H1 (cell line): Measurements from ENCODE around the gene MSANTD7. TPM values are rescaled to one million over a fixed set of nuclear protein-coding genes. Genes with fewer than 3 reads are reported as not detected.
"Not testable (repeated sequence)": the region's sequence is repeated elsewhere in the genome, so short reads cannot be mapped to it uniquely, and the experiment has no call there.

Experiments used
- CTCF ChIA-PET: fragments of 300-600 bp; sonication (Branson Sonifier 250); formaldehyde crosslinking; loops from one replicate; lab custom pipeline; 2021; ENCODE audit not compliant: partially characterized antibody; lab: Charles Lee
- POLR2A ChIA-PET: fragments of 300-600 bp; sonication (Branson Sonifier 250); formaldehyde crosslinking; loops from one replicate; lab custom pipeline; 2021; ENCODE audit warnings: inconsistent platforms; ENCODE audit not compliant: partially characterized antibody; lab: Charles Lee
- DNase-seq, 2 experiments: peaks; one replicate each; pipeline versions ENCODE4 v3.0.0 to v3.0.0-alpha.2; 2010 to 2022; ENCODE audit warnings: low spot score in 2 of 2, low read depth in 1 of 2, mixed read lengths in 1 of 2
- FAIRE-seq: peaks from 2 replicates; lab custom pipeline; 2011; peaks lifted over from hg19 to GRCh38; lab: Jason Lieb, UNC
- H2AFZ ChIP-seq: 2 replicates; pipeline ENCODE4 v1.8.1; 2012; ENCODE audit warnings: low read length, inconsistent platforms
- H2AK5ac ChIP-seq: 2 replicates; pipeline ENCODE4 v1.6.1; 2013; ENCODE audit warnings: low read depth, low read length
- H2BK120ac ChIP-seq: replicated peaks from 2 replicates; pipeline ENCODE3; 2013; ENCODE audit warnings: low read depth, low read length, inconsistent platforms
- H2BK12ac ChIP-seq: 2 replicates; pipeline ENCODE4 v1.6.1; 2013; ENCODE audit warnings: low read depth, low read length
- H2BK15ac ChIP-seq: 2 replicates; pipeline ENCODE4 v1.6.1; 2013; ENCODE audit warnings: low read length
- H2BK20ac ChIP-seq: 2 replicates; pipeline ENCODE4 v1.6.1; 2013; ENCODE audit warnings: low read length
- H2BK5ac ChIP-seq: 2 replicates; pipeline ENCODE4 v1.6.1; 2013; ENCODE audit warnings: low read depth, low read length
- H3K14ac ChIP-seq: 2 replicates; pipeline ENCODE4 v1.6.1; 2013; ENCODE audit warnings: inconsistent platforms; ENCODE audit not compliant: insufficient read length
- H3K18ac ChIP-seq: 2 replicates; pipeline ENCODE4 v1.6.1; 2013; ENCODE audit warnings: low read length; ENCODE audit errors: extremely low read depth
- H3K23ac ChIP-seq: 2 replicates; pipeline ENCODE4 v1.6.1; 2013; ENCODE audit warnings: inconsistent platforms; ENCODE audit not compliant: insufficient read length
- H3K23me2 ChIP-seq: 2 replicates; pipeline ENCODE4 v1.6.1; 2013; ENCODE audit warnings: low read depth, low read length
- H3K27ac ChIP-seq: 2 replicates; pipeline ENCODE4 v1.6.1; 2011; ENCODE audit warnings: low read depth, low read length, inconsistent platforms
- H3K27me3 ChIP-seq, 4 experiments: replicated peaks in 1 of 4; 1 replicate in 1 of 4; 2 replicates in 3 of 4; pipeline versions ENCODE4 v1.6.1 to v1.8.1; 2011 to 2013; ENCODE audit warnings: low read length in 3 of 4, mild to moderate bottlenecking in 3 of 4, inconsistent platforms in 2 of 4, mixed read lengths in 2 of 4, moderate library complexity in 1 of 4; ENCODE audit not compliant: control insufficient read depth in 3 of 4, insufficient read depth in 3 of 4; ENCODE audit errors: extremely low read depth in 1 of 4
- H3K36me3 ChIP-seq, 4 experiments: 2 replicates each; pipeline versions ENCODE4 v1.6.1 to v1.8.1; 2011 to 2013; ENCODE audit warnings: mild to moderate bottlenecking in 4 of 4, low read length in 3 of 4, moderate library complexity in 2 of 4, control low read depth in 1 of 4, inconsistent platforms in 1 of 4; ENCODE audit not compliant: insufficient read depth in 4 of 4, control insufficient read depth in 2 of 4
- H3K4ac ChIP-seq: replicated peaks from 2 replicates; pipeline ENCODE3; 2013; ENCODE audit warnings: low read length, low read depth, mixed read lengths, inconsistent platforms; ENCODE audit not compliant: insufficient read length
- H3K4me1 ChIP-seq, 4 experiments: replicated peaks in 1 of 4; 1 replicate in 1 of 4; 2 replicates in 3 of 4; pipeline versions ENCODE4 v1.6.1 to v1.8.1; 2011 to 2013; ENCODE audit warnings: low read length in 3 of 4, inconsistent platforms in 2 of 4, mixed read lengths in 1 of 4; ENCODE audit not compliant: insufficient read depth in 4 of 4, control insufficient read depth in 3 of 4
- H3K4me2 ChIP-seq, 2 experiments: 2 replicates each; pipeline versions ENCODE4 v1.6.1 to v1.8.1; 2011 to 2013; ENCODE audit warnings: low read depth in 2 of 2, low read length in 2 of 2, control low read depth in 1 of 2, inconsistent platforms in 1 of 2, mild to moderate bottlenecking in 1 of 2; ENCODE audit not compliant: insufficient read depth in 1 of 2
- H3K4me3 ChIP-seq, 4 experiments: fragments of 200-600, 300-600 bp in 1 of 4; sonication (generic), shearing (Covaris generic), sonication (Bioruptor Twin) in 1 of 4; 2 replicates each; pipeline versions ENCODE4 v1.5.1 to v1.8.1; 2011 to 2016; ENCODE audit warnings: low read length in 4 of 4, low read depth in 3 of 4, control low read depth in 2 of 4, inconsistent platforms in 2 of 4, mild to moderate bottlenecking in 2 of 4, mixed read lengths in 1 of 4, moderate library complexity in 1 of 4; ENCODE audit not compliant: insufficient read depth in 2 of 4; ENCODE audit errors: extremely low read depth in 1 of 4
- H3K56ac ChIP-seq: replicated peaks from 2 replicates; pipeline ENCODE3; 2013; ENCODE audit warnings: low read depth, mild to moderate bottlenecking, mixed read lengths, low read length, inconsistent platforms; ENCODE audit not compliant: insufficient read length
- H3K79me1 ChIP-seq: 2 replicates; pipeline ENCODE4 v1.6.1; 2013; ENCODE audit warnings: low read depth, low read length, control low read depth
- H3K79me2 ChIP-seq, 2 experiments: 2 replicates each; pipeline versions ENCODE4 v1.6.1 to v1.8.1; 2012 to 2013; ENCODE audit warnings: low read length in 2 of 2, mild to moderate bottlenecking in 2 of 2, inconsistent platforms in 1 of 2; ENCODE audit not compliant: insufficient read depth in 2 of 2, control insufficient read depth in 1 of 2
- H3K9ac ChIP-seq, 4 experiments: replicated peaks in 1 of 4; 1 replicate in 1 of 4; 2 replicates in 3 of 4; pipeline versions ENCODE4 v1.6.1 to v1.8.1; 2011 to 2013; ENCODE audit warnings: low read depth in 3 of 4, low read length in 3 of 4, control low read depth in 2 of 4, mild to moderate bottlenecking in 2 of 4, moderate library complexity in 2 of 4, inconsistent platforms in 1 of 4; ENCODE audit errors: extremely low read depth in 1 of 4
- H3K9me3 ChIP-seq, 2 experiments: 2 replicates each; pipeline versions ENCODE4 v1.6.1 to v1.8.1; 2012 to 2013; ENCODE audit warnings: mild to moderate bottlenecking in 2 of 2, moderate library complexity in 2 of 2, control low read depth in 1 of 2, inconsistent platforms in 1 of 2, low read depth in 1 of 2, low read length in 1 of 2, mixed read lengths in 1 of 2; ENCODE audit not compliant: insufficient read depth in 2 of 2
- H4K20me1 ChIP-seq, 2 experiments: replicated peaks in 1 of 2; 2 replicates each; pipeline versions ENCODE3 to v1.8.1; 2011 to 2013; ENCODE audit warnings: inconsistent platforms in 2 of 2, low read length in 2 of 2, mild to moderate bottlenecking in 1 of 2; ENCODE audit not compliant: insufficient read depth in 2 of 2, control insufficient read depth in 1 of 2
- H4K5ac ChIP-seq: 2 replicates; pipeline ENCODE4 v1.6.1; 2013; ENCODE audit warnings: low read length, low read depth, mixed read lengths, inconsistent platforms; ENCODE audit not compliant: insufficient read length
- H4K8ac ChIP-seq: 2 replicates; pipeline ENCODE4 v1.8.0; 2013; ENCODE audit warnings: mild to moderate bottlenecking, moderate library complexity, low read length, inconsistent platforms; ENCODE audit not compliant: insufficient read depth; ENCODE audit errors: extremely low read depth
- H4K91ac ChIP-seq: replicated peaks from 2 replicates; pipeline ENCODE3; 2013; ENCODE audit warnings: low read length, mixed read lengths, inconsistent platforms; ENCODE audit not compliant: insufficient read length
- WGBS, 2 experiments: shearing (Covaris generic) in 1 of 2; methylation state at CpG; one replicate each; pipeline versions ENCODE4 v1.1.6 to v1.1.7; 2013 to 2015; ENCODE audit warnings: low lambda C conversion rate in 2 of 2, mixed read lengths in 2 of 2, inconsistent platforms in 1 of 2, low coverage in 1 of 2, missing lambda C conversion rate in 1 of 2; ENCODE audit not compliant: insufficient replicate concordance in 2 of 2, insufficient coverage in 1 of 2, insufficient read length in 1 of 2; ENCODE audit errors: extremely low coverage in 1 of 2, missing lambda C conversion rate in 1 of 2; 5-methylcytosine and 5-hydroxymethylcytosine counted together
- polyA plus RNA-seq, 7 experiments: library from polyadenylated mRNA; depleted of rRNA in 3 of 7; stranded (reverse) in 5 of 7; unstranded in 2 of 7; fragments of >200 nt in 5 of 7; fragments of 200-250 nt in 2 of 7; gene quantifications; 1 replicate in 5 of 7; 2 replicates in 1 of 7; 4 replicates in 1 of 7; pipeline versions ENCODE4 v1.2.1 to v1.2.3, GENCODE V29; 2011 to 2013; ENCODE audit warnings: missing spikeins in 2 of 7, mixed read lengths in 2 of 7
- total RNA-seq: library from RNA; stranded (reverse); fragmentation: NEBNext Ultra II Directional; extraction: Animal tissue kit (Norgen Biotek cat#: 25700); gene quantifications from 2 replicates; pipeline ENCODE4 v1.2.1, GENCODE V29; 2021

The MSANTD7 gene
- total and polyA plus RNA-seq, 2 of the 8 experiments (the other 6 are each of a cell fraction or from before 2014, with no cell fraction given) = 5.0 to 15.2 TPM

GRCh38 chr10:14864871-14865270 is 26.8 kb downstream of the MSANTD7 start:
- H3K23me2 ChIP-seq, H3K4me3 ChIP-seq, H4K20me1 ChIP-seq, H3K14ac ChIP-seq, H2BK15ac ChIP-seq, H4K5ac ChIP-seq, DNase-seq, FAIRE-seq, H2BK120ac ChIP-seq, H3K9ac ChIP-seq, H3K9me3 ChIP-seq, H3K23ac ChIP-seq, H2BK5ac ChIP-seq, H3K79me2 ChIP-seq, H3K27ac ChIP-seq, H3K4me2 ChIP-seq, H3K4ac ChIP-seq, H2BK20ac ChIP-seq, H3K18ac ChIP-seq, H2AK5ac ChIP-seq, H2AFZ ChIP-seq, H2BK12ac ChIP-seq, H4K91ac ChIP-seq, CTCF ChIA-PET, H3K56ac ChIP-seq, H3K27me3 ChIP-seq, H3K4me1 ChIP-seq, POLR2A ChIA-PET, H4K8ac ChIP-seq, H3K79me1 ChIP-seq: not testable (repeated sequence)
- 70% methylated on average over 2 of the region's 3 CpGs; no CpG with 5 or more reads in 1 of the 2 experiments for WGBS, 2 experiments
- peaks cover 0 to 34% (median 20%) of the 10 kb centered on the region in 4 experiments; a peak in 6 of 8 replicates for H3K36me3 ChIP-seq
